Endothelial cell of umbilical vein (primary cell): ENCODE results near the gene MUC20.

Source experiments
- CTCF ChIP-seq, 2 donors: IDR thresholded peaks; 1 replicate in 1 of 2; 2 replicates in 1 of 2; pipeline ENCODE4 v1.5.1; 2011; ENCODE audit warnings: low read length in 2 of 2, mild to moderate bottlenecking in 2 of 2, moderate library complexity in 2 of 2, control low read depth in 1 of 2, inconsistent platforms in 1 of 2, low read depth in 1 of 2; ENCODE audit not compliant: insufficient read depth in 1 of 2; ENCODE audit errors: extremely low read depth in 1 of 2
- EZH2 ChIP-seq: IDR thresholded peaks from 2 replicates; pipeline ENCODE4 v1.6.1; 2012; ENCODE audit warnings: borderline replicate concordance, low read depth, mild to moderate bottlenecking, moderate library complexity, low read length, inconsistent platforms; ENCODE audit not compliant: severe bottlenecking
- GATA2 ChIP-seq: IDR thresholded peaks from 2 replicates; pipeline ENCODE4 v1.7.0; 2011; ENCODE audit warnings: low read depth, mild to moderate bottlenecking, moderate library complexity, mixed read lengths, low read length; ENCODE audit not compliant: insufficient read length, insufficient read depth
- JUN ChIP-seq: IDR thresholded peaks from 2 replicates; pipeline ENCODE4 v1.6.1; 2011; ENCODE audit warnings: borderline replicate concordance, low read depth; ENCODE audit not compliant: insufficient read length, insufficient read depth
- MAX ChIP-seq: IDR thresholded peaks from 2 replicates; pipeline ENCODE4 v1.6.1; 2011; ENCODE audit not compliant: insufficient read depth, insufficient read length
- MYC ChIP-seq: IDR thresholded peaks from one replicate; pipeline ENCODE4 v1.6.1; 2011; ENCODE audit warnings: mild to moderate bottlenecking, low read depth, low read length
- POLR2A ChIP-seq: IDR thresholded peaks from 2 replicates; pipeline ENCODE4 v1.6.1; 2012; ENCODE audit warnings: low read depth, mild to moderate bottlenecking, control low read depth, low read length
- POLR2AphosphoS5 ChIP-seq: IDR thresholded peaks from 2 replicates; pipeline ENCODE4 v1.6.1; 2012; ENCODE audit warnings: low read depth, mild to moderate bottlenecking, control low read depth, low read length, moderate library complexity; ENCODE audit not compliant: insufficient read depth

GRCh38 chr3:195692354-195692685 lies 28.5 kb upstream of the MUC20 start:
- TF ChIP-seq CTCF (IDR thresholded peaks at IDR 0.05; ENCODE audit: extremely low read depth in 1 of 2, insufficient read depth in 1 of 2, low read depth in 1 of 2, low read length in 2 of 2) (no peak), POLR2A (no peak), POLR2AphosphoS5 (no peak), MAX (no peak), EZH2 (no peak), GATA2 (no peak), JUN (no peak), MYC (no peak)
